ENCODE data around the gene AP3S1.

- TF ChIP-seq CTCF (tag by site-specific recombination; IDR thresholded peaks at IDR 0.05) (no peak), BCL11A (tag by site-specific recombination; IDR thresholded peaks at IDR 0.05; ENCODE audit: low read depth) (no peak)
Observed at GRCh38 chr5:115934388-115934974, 92.7 kb downstream of the AP3S1 start.

Data from HEK293 (cell line).